G401 (cell line): ENCODE measurements around the gene NUDT17. TPM values are rescaled to one million over a fixed set of nuclear protein-coding genes. Genes with fewer than 3 reads are reported as not detected.

Experiments
- DNase-seq: peaks from one replicate; pipeline ENCODE4 v3.0.0-alpha.2; 2015; ENCODE audit warnings: low spot score
- in situ Hi-C: cut with HindIII; loops from 2 replicates; pipeline ENCODE4 v1.10.0; 2016; ENCODE audit warnings: low sequenced_read_pairs, mixed read lengths
- total RNA-seq: library from RNA; depleted of rRNA; stranded (reverse); fragments of >200 nt; shearing (Covaris generic); gene quantifications from 2 replicates; pipeline ENCODE4 v1.2.3, GENCODE V29; 2014

NUDT17 gene
- total RNA-seq, 1 experiment from 2014 or later, result 3.6 TPM

GRCh38 chr1:145843031-145843430, 2.4 kb upstream of the NUDT17 start:
- in situ Hi-C loops, result no loop called here
- no peak for DNase-seq

- DNase-seq, result no peak
- in situ Hi-C loops, result no loop called here
Observed at GRCh38 chr1:145845144-145845513, 301 bp upstream of the NUDT17 start.

DNA sequence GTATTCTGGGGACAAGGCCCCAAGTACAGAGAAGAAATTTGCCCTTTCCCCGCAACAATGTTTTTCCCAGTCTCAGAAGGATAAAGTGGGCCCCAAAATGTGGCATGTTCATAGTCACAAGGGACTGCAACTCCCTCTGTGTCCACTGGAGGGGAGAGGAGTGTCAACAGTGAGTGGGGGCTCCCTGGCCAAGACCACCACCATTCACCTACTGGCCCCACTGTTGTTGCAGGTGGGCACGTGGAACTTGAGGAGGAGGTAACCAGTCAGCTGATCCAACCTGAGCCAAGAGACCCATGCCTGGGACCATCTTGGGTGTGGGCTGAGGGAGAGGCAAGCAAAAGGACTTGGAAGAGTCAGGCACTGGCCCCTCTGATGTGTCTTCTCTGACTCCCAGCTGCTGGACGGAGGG, 777 bp downstream of the NUDT17 start:
- in situ Hi-C loops, result no loop called here
- DNase-seq, result peak; percentile 27

DNA sequence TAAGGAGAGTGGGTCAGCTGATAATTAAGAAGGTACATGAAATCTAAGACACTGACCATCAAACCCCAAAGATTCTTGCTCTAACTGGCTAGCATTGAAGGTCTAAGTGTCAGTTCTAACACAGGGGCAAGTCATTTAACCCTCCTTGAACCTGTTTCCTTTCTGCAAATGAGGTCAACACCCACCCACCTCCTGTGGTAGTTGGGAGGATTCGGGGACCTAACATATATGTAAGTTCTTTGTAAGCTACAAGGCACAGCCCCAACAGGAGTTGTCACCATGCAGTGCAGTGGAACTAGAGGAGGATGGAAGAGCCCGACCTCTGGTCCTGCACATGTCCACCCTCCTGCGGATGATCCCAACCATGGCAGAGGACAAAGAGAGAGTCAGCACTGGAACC, 2.4 kb downstream of the NUDT17 start:
- no peak for DNase-seq
- in situ Hi-C loops, result no loop called here

DNA sequence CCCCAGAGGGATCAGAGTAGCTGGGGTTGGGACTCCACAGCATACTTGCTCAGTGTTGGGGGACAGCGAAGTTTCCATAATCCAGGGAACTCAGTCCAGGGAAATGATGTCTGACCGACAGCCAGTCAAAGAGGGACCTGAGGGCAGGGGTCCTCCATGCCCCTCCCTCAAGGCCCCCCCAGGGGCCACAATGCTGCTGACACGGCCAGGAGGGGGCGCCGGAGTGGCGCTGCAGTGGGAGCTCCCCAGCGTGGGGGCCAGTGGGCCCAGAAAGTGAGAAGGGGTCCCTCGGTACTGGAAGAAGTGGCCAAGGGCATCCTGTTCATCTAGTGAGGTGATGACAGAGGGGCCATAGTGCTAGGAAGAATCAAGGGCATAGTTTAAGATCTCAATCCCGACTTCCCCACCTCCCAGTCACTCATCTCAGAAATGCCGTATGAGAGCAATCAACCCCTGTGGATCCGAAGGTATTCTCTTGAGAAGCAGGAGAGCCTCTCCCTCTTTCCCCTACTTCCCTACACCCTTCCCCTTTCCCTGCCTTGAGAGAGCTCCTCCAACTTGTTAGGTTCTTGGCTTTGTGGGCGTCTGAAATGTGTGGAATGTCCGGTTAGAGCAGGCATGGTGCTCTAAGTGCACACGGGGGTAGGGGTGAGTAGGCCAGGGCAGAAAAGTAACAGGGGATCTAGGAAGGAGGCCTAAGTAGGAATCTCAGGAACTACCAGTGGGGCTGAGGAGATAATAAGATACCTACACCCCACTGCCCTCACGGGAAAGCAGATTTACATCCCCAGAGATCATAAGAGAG, 4.1 kb downstream of the NUDT17 start:
- no peak for DNase-seq
- in situ Hi-C loops, result no loop called here

GRCh38 chr1:145855426-145855948, 10.1 kb downstream of the NUDT17 start:
- DNase-seq, result no peak
- in situ Hi-C loops, result no loop called here

DNA sequence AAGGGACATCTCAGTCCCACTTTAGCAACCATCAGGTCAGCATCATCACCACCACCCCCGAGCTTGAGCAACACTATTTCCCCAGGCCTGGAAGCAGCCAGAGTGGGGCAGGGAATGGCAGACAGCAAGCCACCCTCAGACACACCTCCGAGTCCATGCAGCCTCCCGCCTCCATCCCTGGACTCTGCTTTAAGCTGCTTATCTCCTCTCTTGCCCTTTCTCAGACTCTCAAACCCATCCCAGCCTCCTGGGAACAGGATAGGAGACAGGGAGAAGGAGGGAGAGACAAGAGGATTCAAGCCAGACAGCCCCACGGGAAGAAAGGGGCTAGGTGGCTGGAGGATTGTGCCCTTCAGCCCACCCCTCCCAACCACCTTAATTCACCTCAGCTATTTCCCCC, 11.7 kb downstream of the NUDT17 start:
- no peak for DNase-seq
- in situ Hi-C loops, result no loop called here

DNA sequence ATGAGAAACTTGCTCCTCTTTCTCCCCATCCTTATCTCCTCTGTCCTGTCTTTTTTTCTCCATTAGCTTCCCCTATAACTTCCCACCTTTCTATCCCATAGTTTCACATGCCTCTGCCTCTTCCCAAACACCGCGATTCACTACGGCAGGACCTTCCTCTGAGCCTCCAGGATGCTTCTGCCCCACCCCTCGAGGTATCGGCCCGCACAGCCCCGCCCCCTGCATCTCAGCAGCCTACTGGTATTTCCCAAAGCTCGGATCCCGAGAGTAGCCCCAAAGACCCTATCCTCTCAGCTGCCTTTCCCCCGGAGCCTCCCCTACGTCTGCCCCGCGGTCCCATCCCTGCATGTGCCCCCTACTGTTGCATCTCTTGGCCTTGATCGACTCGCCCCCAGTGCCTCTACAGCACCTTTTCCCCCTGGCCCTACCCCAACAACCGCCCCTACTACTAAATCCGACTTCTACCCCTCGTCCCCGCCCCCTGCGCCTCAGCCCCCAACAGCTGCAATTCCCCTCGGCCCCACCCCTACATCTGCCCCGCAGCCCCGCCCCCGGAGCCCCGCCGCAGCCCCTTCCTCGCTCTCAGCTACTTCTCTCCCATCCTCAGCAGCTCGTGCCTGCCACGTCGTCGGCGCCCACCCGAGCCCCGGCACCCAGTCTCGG, 12.9 kb downstream of the NUDT17 start:
- DNase-seq, result peak; percentile 75
- in situ Hi-C loops, result no loop called here

DNA sequence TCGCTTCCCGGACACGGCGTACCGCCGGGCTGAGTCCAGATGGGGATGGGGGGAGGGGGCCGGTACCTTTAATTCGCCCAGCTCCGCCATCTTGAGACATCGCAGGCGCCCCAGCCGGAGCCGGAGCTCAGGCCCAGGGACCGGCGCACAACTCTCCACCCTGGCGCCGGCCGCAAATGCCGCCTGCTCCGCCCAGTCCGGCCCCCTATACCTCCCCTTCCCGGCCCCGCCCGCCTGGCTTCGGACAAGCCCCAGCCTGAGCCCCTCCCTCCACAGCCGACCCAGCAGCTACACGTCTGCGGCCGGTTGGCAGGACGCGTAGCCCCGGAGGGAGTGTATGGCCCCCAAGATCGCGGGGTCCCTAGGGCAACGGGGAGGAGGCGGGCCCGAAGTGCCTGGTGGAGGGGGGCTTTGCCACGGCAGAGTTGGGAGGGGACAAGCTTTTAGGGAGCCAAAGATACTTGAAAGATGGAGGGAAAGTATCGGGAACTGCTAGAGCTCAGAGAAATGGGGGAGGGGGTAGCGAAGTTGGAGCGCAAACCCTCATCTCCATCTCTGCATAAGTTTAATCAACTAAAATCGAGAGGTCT, 13.6 kb downstream of the NUDT17 start, which contains the start of gene PIAS3:
PIAS3 (minus strand) TSS at position 181 of the 590 bp plus-strand sequence; CDS start at position 90, 91 bp downstream.
- peak; percentile 91 for DNase-seq
- in situ Hi-C loops, result no loop called here

DNA sequence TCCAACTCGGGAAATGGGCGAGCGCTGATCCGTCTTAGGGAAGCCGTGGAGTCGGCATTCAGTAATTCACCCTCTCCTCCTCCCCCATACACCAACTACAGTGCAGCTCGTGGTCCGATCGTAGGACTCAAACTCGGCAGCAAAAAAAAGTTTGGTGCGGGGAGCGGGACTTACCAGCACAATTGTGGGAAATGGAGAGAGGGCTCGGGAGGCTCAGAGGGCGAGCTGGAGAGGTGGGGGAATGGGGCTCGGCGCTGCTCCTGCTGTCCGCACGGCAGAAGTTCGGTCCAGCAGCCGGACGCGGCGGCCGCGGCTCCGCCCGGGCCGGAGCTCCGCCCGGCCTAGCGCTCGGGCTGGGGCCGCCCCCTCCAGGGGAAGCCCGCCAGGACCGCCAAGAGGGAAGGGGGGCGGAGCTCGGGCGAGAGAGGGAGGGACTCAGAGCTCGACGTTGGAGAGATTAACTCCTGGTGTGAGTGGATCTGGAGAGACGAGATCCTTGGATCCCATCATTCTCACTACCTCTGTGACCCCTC, 14.1 kb downstream of the NUDT17 start:
- in situ Hi-C loops, result no loop called here
- DNase-seq, result peak; percentile 81

GRCh38 chr1:145863282-145864018, 18.0 kb downstream of the NUDT17 start:
- no peak for DNase-seq
- in situ Hi-C loops, result no loop called here

DNA sequence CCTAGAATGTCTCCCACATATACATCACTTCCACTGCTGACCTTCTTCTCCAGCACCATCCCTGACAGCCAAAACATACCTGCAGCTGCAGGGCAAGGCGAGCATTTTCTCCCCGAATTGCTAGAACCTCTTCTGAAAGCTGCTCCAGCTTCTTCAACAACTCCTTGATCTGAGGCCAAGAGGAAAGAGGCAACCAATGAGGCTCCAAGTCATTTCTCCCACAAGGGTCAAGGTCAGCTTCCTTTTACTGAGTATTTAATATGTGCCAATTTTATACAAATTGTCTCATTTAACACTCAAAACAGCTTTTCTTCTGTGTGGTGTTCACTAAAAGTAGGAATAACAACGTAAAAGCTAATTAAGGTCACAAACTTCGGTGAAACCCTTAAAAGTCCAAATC, 22.8 kb downstream of the NUDT17 start:
- in situ Hi-C loops, result no loop called here

GRCh38 chr1:145871994-145872924, 26.8 kb downstream of the NUDT17 start:
- peak; percentile 76 for DNase-seq
- in situ Hi-C loops, result no loop called here

More for the DNA sequence above, 22.8 kb downstream of the NUDT17 start:
- no peak for DNase-seq

- DNase-seq, result no peak
- in situ Hi-C loops, result no loop called here
Observed at GRCh38 chr1:145874646-145875045, 29.2 kb downstream of the NUDT17 start.

- no peak for DNase-seq
- in situ Hi-C loops, result no loop called here
Observed at GRCh38 chr1:145877923-145878486, 32.6 kb downstream of the NUDT17 start.

DNA sequence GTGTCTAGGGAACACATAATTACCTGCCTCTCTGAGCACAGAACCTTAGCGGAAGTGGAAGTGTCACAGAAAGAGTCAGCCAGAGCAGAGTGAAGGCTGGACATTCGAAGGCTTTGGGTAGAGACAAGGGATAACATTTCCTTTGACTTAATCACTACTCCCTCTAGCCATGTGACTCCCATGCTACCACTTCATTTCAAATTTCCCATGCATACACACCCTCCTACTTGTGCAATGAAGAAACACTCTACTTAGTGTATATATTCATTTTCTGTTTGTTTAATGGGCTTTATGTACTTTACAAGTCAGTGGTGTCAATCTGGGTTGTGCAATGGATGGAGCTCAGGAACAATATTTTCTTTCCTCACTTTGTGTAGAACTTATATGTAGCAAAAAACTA, 33.3 kb downstream of the NUDT17 start:
- no peak for DNase-seq
- in situ Hi-C loops, result no loop called here

DNA sequence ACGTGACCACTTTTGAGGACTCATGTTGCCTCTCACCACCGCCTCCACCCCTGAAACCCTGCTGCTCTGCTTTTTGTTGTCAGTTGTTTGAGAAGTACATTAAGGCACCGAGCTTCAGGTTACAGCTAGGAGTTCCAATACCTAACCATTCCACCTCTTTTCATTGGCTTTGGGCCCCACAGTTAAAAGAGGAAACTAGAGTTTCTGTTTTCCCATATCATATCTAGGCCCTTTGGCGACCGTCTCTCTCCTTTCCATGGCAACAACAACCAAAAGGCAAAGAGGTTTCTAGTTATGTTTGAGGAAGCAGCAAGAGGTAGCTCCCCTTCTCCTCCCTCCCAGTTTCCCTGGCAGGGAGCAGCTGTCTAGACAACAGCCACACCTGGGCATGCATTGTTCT, 34.3 kb downstream of the NUDT17 start:
- DNase-seq, result no peak
- in situ Hi-C loops, result no loop called here

- in situ Hi-C loops, result no loop called here
- DNase-seq, result no peak
Observed at GRCh38 chr1:145884675-145885074, 39.2 kb downstream of the NUDT17 start.
